H1 (cell line): ENCODE data around the gene MEGF11.

Experiments
- BCL11A ChIP-seq, 2 experiments: IDR thresholded peaks; one replicate each; pipeline ENCODE4 v1.6.1; 2011; ENCODE audit warnings: low read depth in 2 of 2, low read length in 2 of 2, mild to moderate bottlenecking in 2 of 2
- BRCA1 ChIP-seq: IDR thresholded peaks from 2 replicates; pipeline ENCODE4 v1.6.1; 2012; ENCODE audit warnings: low read depth, low read length, improper control_type of control experiment
- CBX8 ChIP-seq: fragments of 300-800, 300-1000 bp; sonication (generic); IDR thresholded peaks from 2 replicates; pipeline ENCODE4 v1.7.1; 2016; ENCODE audit warnings: low read depth, low read length, borderline replicate concordance
- EZH2 ChIP-seq: fragments of 200-600 bp; sonication (generic); IDR thresholded peaks from 2 replicates; pipeline ENCODE4 v1.7.1; 2012; ENCODE audit warnings: low read depth, mild to moderate bottlenecking, moderate library complexity, low read length, inconsistent platforms; ENCODE audit not compliant: severe bottlenecking
- GTF2F1 ChIP-seq: IDR thresholded peaks from 2 replicates; pipeline ENCODE4 v1.6.1; 2012; ENCODE audit warnings: low read depth, low read length, improper control_type of control experiment, borderline replicate concordance
- POLR2A ChIP-seq, 2 experiments: IDR thresholded peaks; 1 replicate in 1 of 2; 2 replicates in 1 of 2; pipeline ENCODE4 v1.6.1; 2011; ENCODE audit warnings: low read depth in 2 of 2, low read length in 2 of 2, mild to moderate bottlenecking in 2 of 2; ENCODE audit errors: control extremely low read depth in 1 of 2
- POLR2AphosphoS5 ChIP-seq: IDR thresholded peaks from 2 replicates; pipeline ENCODE4 v1.6.1; 2011; ENCODE audit warnings: low read depth, low read length
- POU5F1 ChIP-seq: IDR thresholded peaks from 2 replicates; pipeline ENCODE4 v1.6.1; 2011; ENCODE audit warnings: low read depth, mild to moderate bottlenecking, low read length, moderate library complexity
- RAD21 ChIP-seq, 2 experiments: IDR thresholded peaks in 1 of 2; conservative IDR thresholded peaks in 1 of 2; 2 replicates each; pipeline ENCODE4 v1.6.1; 2011; ENCODE audit warnings: low read depth in 2 of 2, low read length in 2 of 2, improper control_type of control experiment in 1 of 2, inconsistent platforms in 1 of 2, mild to moderate bottlenecking in 1 of 2, moderate library complexity in 1 of 2
- SIN3A ChIP-seq, 2 experiments: IDR thresholded peaks in 1 of 2; conservative IDR thresholded peaks in 1 of 2; 2 replicates each; pipeline ENCODE4 v1.6.1; 2011 to 2012; ENCODE audit warnings: low read length in 2 of 2, improper control_type of control experiment in 1 of 2, low read depth in 1 of 2, mild to moderate bottlenecking in 1 of 2
- TEAD4 ChIP-seq: IDR thresholded peaks from 2 replicates; pipeline ENCODE4 v1.6.1; 2012; ENCODE audit warnings: low read depth, low read length, inconsistent platforms, mixed read lengths
- TF ChIP-seq, protein P1 (sequence below), 3 experiments: IDR thresholded peaks; 1 replicate in 2 of 3; 2 replicates in 1 of 3; pipeline versions ENCODE4 v1.5.1 to v1.6.1; 2011; ENCODE audit warnings: low read length in 3 of 3, mild to moderate bottlenecking in 3 of 3, inconsistent platforms in 2 of 3, low read depth in 1 of 3, moderate library complexity in 1 of 3; ENCODE audit not compliant: insufficient read depth in 1 of 3; ENCODE audit errors: control extremely low read depth in 1 of 3
- TF ChIP-seq, protein P2 (sequence below): IDR thresholded peaks from 2 replicates; pipeline ENCODE4 v1.6.1; 2011; ENCODE audit warnings: low read depth, mild to moderate bottlenecking, low read length; ENCODE audit not compliant: insufficient read depth
- TF ChIP-seq, protein P3 (sequence below): IDR thresholded peaks from 2 replicates; pipeline ENCODE4 v1.6.1; 2012; ENCODE audit warnings: inconsistent platforms

DNA sequence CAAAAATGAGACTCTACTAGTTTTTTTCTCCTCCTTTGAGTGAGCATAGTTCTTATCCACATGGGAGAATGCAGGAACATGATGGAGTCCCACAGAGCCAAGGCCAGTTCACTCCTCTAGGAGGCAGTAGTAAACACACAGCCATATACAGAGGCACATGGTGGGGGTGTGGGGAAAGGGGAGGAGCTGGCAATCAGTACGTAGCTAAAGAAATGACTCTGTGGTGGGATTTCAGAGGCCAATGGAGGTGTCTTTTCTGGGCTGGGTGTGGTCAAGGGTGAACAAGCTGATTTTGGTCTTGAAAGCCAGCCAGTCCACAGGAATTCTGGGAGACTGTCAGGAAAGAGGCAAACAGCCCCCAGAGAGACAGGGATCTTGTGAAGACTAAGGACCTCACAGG is 390.9 kb downstream of the MEGF11 start:
- TF ChIP-seq POLR2AphosphoS5 (no peak), BRCA1 (no peak), RAD21 (IDR thresholded peaks at IDR 0.05 in 1 of 2, conservative IDR thresholded peaks at IDR 0.05 in 1 of 2; ENCODE audit: low read depth in 2 of 2, low read length in 2 of 2) (peak; percentile 26 to 49; a peak in 3 of 4 replicates), EZH2 (no peak), POLR2A (IDR thresholded peaks at IDR 0.05; ENCODE audit: control extremely low read depth in 1 of 2, low read depth in 2 of 2, low read length in 2 of 2) (no peak), SIN3A (conservative IDR thresholded peaks at IDR 0.05 in 1 of 2, IDR thresholded peaks at IDR 0.05 in 1 of 2; ENCODE audit: low read depth in 1 of 2, low read length in 2 of 2) (no peak), GTF2F1 (no peak), BCL11A (IDR thresholded peaks at IDR 0.05; ENCODE audit: low read depth in 2 of 2, low read length in 2 of 2) (no peak), CBX8 (no peak), TEAD4 (no peak), POU5F1 (no peak)
- TF ChIP-seq, protein P1, sequence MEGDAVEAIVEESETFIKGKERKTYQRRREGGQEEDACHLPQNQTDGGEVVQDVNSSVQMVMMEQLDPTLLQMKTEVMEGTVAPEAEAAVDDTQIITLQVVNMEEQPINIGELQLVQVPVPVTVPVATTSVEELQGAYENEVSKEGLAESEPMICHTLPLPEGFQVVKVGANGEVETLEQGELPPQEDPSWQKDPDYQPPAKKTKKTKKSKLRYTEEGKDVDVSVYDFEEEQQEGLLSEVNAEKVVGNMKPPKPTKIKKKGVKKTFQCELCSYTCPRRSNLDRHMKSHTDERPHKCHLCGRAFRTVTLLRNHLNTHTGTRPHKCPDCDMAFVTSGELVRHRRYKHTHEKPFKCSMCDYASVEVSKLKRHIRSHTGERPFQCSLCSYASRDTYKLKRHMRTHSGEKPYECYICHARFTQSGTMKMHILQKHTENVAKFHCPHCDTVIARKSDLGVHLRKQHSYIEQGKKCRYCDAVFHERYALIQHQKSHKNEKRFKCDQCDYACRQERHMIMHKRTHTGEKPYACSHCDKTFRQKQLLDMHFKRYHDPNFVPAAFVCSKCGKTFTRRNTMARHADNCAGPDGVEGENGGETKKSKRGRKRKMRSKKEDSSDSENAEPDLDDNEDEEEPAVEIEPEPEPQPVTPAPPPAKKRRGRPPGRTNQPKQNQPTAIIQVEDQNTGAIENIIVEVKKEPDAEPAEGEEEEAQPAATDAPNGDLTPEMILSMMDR (IDR thresholded peaks at IDR 0.05; ENCODE audit: control extremely low read depth in 1 of 3, insufficient read depth in 1 of 3, low read depth in 1 of 3, low read length in 3 of 3): peak; percentile 58 to 82 (median 65)
- TF ChIP-seq, protein P2, sequence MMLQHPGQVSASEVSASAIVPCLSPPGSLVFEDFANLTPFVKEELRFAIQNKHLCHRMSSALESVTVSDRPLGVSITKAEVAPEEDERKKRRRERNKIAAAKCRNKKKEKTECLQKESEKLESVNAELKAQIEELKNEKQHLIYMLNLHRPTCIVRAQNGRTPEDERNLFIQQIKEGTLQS: 0 out of 2 replicates have a peak, but pooled peaks have one; percentile 20
- TF ChIP-seq, protein P3, sequence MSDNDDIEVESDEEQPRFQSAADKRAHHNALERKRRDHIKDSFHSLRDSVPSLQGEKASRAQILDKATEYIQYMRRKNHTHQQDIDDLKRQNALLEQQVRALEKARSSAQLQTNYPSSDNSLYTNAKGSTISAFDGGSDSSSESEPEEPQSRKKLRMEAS: peak; percentile 96
